Caco-2 (cell line): ENCODE results near the gene NAGS. TPM values are rescaled to one million over a fixed set of nuclear protein-coding genes. Genes with fewer than 3 reads are reported as not detected.
"Not testable (repeated sequence)": the region's sequence is repeated elsewhere in the genome, so short reads cannot be mapped to it uniquely, and the experiment has no call there.

ENCODE experiments used
- BruUV-seq: library from RNA; stranded (reverse); fragments of 400-500 nt; replicated peaks from 2 replicates; lab custom pipeline; 2021; lab: Mats Ljungman, UMichigan
- CTCF ChIA-PET: fragments of 300-600 bp; sonication (Branson Sonifier 250); formaldehyde crosslinking; loops from one replicate; lab custom pipeline; 2022; ENCODE audit warnings: antibody characterized with exemption; lab: Charles Lee
- POLR2A ChIA-PET: fragments of 300-600 bp; sonication (Branson Sonifier 250); formaldehyde crosslinking; loops from one replicate; lab custom pipeline; 2022; ENCODE audit warnings: antibody characterized with exemption; lab: Charles Lee
- DNase-seq, 2 experiments: peaks; one replicate each; pipeline versions ENCODE4 v3.0.0 to v3.0.0-alpha.2; 2020 to 2022
- H3K27me3 ChIP-seq: replicated peaks from 2 replicates; pipeline ENCODE4 v1.6.0; 2011; ENCODE audit warnings: low read length; ENCODE audit not compliant: control insufficient read depth, insufficient read depth
- H3K36me3 ChIP-seq: 2 replicates; pipeline ENCODE4 v1.5.1; 2011; ENCODE audit warnings: low read length; ENCODE audit not compliant: control insufficient read depth, insufficient read depth
- H3K4me1 ChIP-seq: fragments of 250-450 bp; sonication (Bioruptor Pico); 2 replicates; pipeline ENCODE4 v1.5.1; 2020; ENCODE audit warnings: mild to moderate bottlenecking
- H3K4me3 ChIP-seq: 2 replicates; pipeline ENCODE4 v1.5.1; 2011; ENCODE audit warnings: low read depth, mild to moderate bottlenecking, control low read depth, low read length
- H3K9me3 ChIP-seq: fragments of 250-450 bp; sonication (Bioruptor Pico); 2 replicates; pipeline ENCODE4 v1.5.1; 2020; ENCODE audit warnings: mild to moderate bottlenecking, moderate library complexity
- H3K27ac Mint-ChIP-seq: one replicate; pipeline ENCODE4 v1.8.0; 2022; ENCODE audit warnings: mixed read lengths; ENCODE audit not compliant: unreplicated experiment
- H3K27me3 Mint-ChIP-seq: one replicate; pipeline ENCODE4 v1.8.0; 2022; ENCODE audit warnings: mixed read lengths; ENCODE audit not compliant: insufficient read depth, unreplicated experiment
- H3K36me3 Mint-ChIP-seq: one replicate; pipeline ENCODE4 v1.8.0; 2022; ENCODE audit warnings: mild to moderate bottlenecking, mixed read lengths; ENCODE audit not compliant: insufficient read depth, unreplicated experiment
- H3K4me1 Mint-ChIP-seq: one replicate; pipeline ENCODE4 v1.8.0; 2022; ENCODE audit warnings: low read depth, mixed read lengths; ENCODE audit not compliant: unreplicated experiment
- H3K4me3 Mint-ChIP-seq: one replicate; pipeline ENCODE4 v1.8.0; 2022; ENCODE audit warnings: mild to moderate bottlenecking, moderate library complexity, mixed read lengths; ENCODE audit not compliant: unreplicated experiment
- H3K9me3 Mint-ChIP-seq: one replicate; pipeline ENCODE4 v1.8.0; 2022; ENCODE audit warnings: mixed read lengths; ENCODE audit not compliant: unreplicated experiment
- intact Hi-C: fragments of 100-400 bp; cut with micrococcal nuclease; formaldehyde crosslinking; loops from one replicate; pipeline ENCODE4 v1.10.0; 2022; ENCODE audit not compliant: unreplicated experiment
- total RNA-seq: library from RNA; stranded (reverse); gene quantifications from 2 replicates; pipeline ENCODE4 v1.2.3, GENCODE V29; 2022
- TF ChIP-seq, protein P1 (sequence below), 2 experiments: fragments of 200-600 bp in 1 of 2; IDR thresholded peaks; 1 replicate in 1 of 2; 2 replicates in 1 of 2; pipeline versions ENCODE4 v1.5.1 to v1.8.0; 2011 to 2022; ENCODE audit warnings: antibody characterized with exemption in 1 of 2, control low read depth in 1 of 2, inconsistent platforms in 1 of 2, low read depth in 1 of 2, low read length in 1 of 2, mild to moderate bottlenecking in 1 of 2, moderate library complexity in 1 of 2; ENCODE audit not compliant: insufficient read depth in 1 of 2, severe bottlenecking in 1 of 2, unreplicated experiment in 1 of 2

The NAGS gene
- total RNA-seq, 1 experiment from 2014 or later: 0.50 TPM

DNA sequence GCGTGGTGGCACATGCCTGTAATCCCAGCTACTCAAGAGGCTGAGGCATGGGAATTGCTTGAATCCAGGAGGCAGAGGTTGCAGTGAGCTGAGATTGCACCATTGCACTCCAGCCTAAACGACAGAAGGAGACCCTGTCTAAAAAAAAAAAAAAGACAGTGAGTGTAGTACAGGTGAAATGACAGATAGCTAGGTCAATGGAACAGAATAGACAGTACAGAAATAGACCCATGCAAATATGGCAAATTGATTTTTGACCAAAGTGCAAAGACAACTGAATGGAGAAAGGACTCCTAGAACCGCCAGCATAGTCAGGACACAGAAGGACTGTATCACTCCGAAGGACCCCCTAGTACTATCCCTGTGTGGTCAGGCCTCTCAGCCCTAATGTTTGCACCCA, 34.1 kb upstream of the NAGS start:
- intact Hi-C loops: no loop called here
- Histone ChIP-seq H3K27me3 (0 out of 2 replicates have a peak, but pooled peaks cover 2% of the 10 kb centered on the region), H3K4me3 (no peak overlapping the region), H3K4me1 (no peaks in the 10 kb centered on the region), H3K36me3 (no peaks in the 10 kb centered on the region), H3K9me3 (no peaks in the 10 kb centered on the region)
- TF ChIP-seq, protein P1, sequence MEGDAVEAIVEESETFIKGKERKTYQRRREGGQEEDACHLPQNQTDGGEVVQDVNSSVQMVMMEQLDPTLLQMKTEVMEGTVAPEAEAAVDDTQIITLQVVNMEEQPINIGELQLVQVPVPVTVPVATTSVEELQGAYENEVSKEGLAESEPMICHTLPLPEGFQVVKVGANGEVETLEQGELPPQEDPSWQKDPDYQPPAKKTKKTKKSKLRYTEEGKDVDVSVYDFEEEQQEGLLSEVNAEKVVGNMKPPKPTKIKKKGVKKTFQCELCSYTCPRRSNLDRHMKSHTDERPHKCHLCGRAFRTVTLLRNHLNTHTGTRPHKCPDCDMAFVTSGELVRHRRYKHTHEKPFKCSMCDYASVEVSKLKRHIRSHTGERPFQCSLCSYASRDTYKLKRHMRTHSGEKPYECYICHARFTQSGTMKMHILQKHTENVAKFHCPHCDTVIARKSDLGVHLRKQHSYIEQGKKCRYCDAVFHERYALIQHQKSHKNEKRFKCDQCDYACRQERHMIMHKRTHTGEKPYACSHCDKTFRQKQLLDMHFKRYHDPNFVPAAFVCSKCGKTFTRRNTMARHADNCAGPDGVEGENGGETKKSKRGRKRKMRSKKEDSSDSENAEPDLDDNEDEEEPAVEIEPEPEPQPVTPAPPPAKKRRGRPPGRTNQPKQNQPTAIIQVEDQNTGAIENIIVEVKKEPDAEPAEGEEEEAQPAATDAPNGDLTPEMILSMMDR (IDR thresholded peaks at IDR 0.05; ENCODE audit: insufficient read depth in 1 of 2, low read depth in 1 of 2, low read length in 1 of 2, severe bottlenecking in 1 of 2, unreplicated experiment in 1 of 2): no peak
- no peak overlapping the region for H3K4me3 Mint-ChIP-seq
- H3K36me3 Mint-ChIP-seq: no peaks in the 10 kb centered on the region
- POLR2A ChIA-PET: no interaction called here
- H3K4me1 Mint-ChIP-seq: no peaks in the 10 kb centered on the region
- H3K27me3 Mint-ChIP-seq: peaks cover 16% of the 10 kb centered on the region
- H3K9me3 Mint-ChIP-seq: no peaks in the 10 kb centered on the region
- H3K27ac Mint-ChIP-seq: no peak overlapping the region
- no TSS peak for BruUV-seq
- no peak for DNase-seq
- CTCF ChIA-PET: interaction anchor here (0.6 to 0.7 kb wide), 2 partner anchors 13 to 67 kb away, joined by 5 to 10 read pairs; no protein-coding TSS in a partner anchor

DNA sequence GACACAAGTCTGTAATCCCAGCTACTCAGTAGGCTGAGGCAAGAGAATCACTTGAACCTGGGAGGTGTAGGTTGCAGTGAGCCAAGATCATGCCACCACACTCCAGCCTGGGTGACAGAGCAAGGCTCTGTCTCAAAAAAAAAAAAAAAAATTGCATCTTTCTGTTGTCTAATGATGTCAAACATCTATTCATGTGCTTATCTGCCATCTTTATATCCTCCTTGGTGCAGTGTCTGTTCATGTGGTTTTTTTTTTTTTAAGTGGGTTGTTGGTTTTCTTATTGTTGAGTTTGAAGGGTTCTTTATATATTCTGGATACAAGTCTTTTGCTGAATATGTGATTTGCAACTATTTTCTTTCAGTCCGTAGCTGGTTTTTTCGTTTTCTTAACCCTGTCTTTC, 33.0 kb upstream of the NAGS start:
- not testable (repeated sequence) for H3K27ac Mint-ChIP-seq, H3K4me3 ChIP-seq, H3K4me1 ChIP-seq

DNA sequence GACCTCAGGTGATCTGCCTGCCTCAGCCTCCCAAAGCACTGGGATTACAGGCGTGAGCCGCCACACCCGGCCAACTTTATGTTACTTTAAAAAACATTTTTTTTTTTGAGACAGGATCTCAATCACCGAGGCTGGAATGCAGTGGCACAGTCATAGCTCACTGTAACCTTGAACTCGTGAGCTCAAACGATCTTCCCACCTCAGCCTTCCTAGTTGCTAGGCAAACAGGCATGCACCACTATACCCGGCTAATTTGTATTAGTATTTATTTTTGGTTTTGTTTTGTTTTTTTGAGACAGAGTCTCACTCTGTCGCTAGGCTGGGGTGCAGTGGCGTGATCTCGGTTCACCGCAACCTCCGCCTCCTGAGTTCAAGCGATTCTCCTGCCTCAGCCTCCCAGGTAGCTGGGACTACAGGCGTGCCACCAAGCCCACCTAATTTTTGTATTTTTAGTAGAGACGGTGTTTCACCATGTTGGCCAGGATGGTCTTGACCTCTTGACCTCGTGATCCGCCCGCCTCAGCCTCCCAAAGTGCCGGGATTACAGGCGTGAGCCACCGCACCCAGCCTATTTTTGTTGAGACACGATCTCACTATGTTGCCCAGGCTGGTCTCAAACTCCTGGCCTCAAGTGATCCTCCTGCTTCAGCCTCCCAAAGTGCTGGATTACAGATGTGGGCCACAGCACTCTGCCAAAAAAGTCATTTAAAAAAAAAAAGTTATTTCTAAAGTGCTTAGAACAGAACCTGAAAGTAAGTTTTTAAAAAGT, 31.8 kb upstream of the NAGS start:
- H3K4me1 Mint-ChIP-seq, H3K27me3 ChIP-seq, H3K4me3 Mint-ChIP-seq, POLR2A ChIA-PET, H3K36me3 ChIP-seq, BruUV-seq, H3K27ac Mint-ChIP-seq, H3K4me1 ChIP-seq, intact Hi-C loops, CTCF ChIA-PET, H3K36me3 Mint-ChIP-seq, H3K4me3 ChIP-seq, H3K9me3 ChIP-seq, DNase-seq, H3K9me3 Mint-ChIP-seq: not testable (repeated sequence)
- H3K27me3 Mint-ChIP-seq: peaks cover 16% of the 10 kb centered on the region

More for the DNA sequence above, 33.0 kb upstream of the NAGS start:
- H3K9me3 Mint-ChIP-seq, H3K9me3 ChIP-seq, H3K4me1 Mint-ChIP-seq, H3K36me3 Mint-ChIP-seq, H3K36me3 ChIP-seq, POLR2A ChIA-PET, intact Hi-C loops, H3K4me3 Mint-ChIP-seq, CTCF ChIA-PET, DNase-seq, H3K27me3 ChIP-seq, BruUV-seq: not testable (repeated sequence)
- H3K27me3 Mint-ChIP-seq: peaks cover 13% of the 10 kb centered on the region

DNA sequence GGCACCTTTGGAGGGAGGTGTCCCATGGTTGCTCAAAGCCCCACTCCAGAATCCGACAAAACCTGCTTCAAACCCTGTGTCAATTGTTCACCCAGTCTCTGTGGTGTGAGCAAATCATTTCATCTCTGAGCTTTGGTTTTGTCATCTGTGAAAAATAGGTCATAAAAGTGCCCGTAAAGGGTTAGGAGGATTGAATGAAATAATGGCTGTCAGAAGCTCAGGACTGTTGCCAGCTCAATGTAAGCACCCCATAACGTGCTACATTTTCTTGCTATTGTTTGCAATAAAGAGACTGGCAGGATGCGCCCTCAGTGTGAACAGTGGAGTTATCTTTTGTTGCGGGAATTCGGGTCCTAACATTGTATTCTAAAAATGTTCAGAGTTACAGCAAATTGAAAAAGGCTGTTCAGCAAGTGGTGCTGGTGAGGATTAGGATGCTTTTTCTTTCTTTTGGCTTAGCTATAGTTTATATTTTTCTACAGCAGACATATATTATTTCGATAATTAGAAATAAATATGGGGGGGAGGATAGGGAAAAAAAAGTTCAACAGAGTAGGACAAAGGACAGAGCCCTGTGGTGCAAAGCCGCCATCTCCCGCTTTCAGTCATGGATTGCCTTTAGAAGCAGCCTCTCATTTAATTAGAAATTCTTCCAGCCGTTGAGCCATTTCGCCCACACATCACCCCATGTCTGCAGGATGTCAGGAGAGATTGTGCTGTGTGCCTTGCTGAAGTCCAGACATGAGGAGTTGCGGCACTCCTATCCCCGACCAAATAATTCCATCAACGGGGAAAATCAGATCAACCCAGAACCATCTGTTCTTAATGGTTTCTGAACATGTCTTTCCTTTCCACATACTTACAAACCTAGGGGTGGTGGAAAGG, 29.8 kb upstream of the NAGS start:
- ChIA-PET POLR2A (no interaction called here), CTCF (no interaction called here)
- Histone ChIP-seq H3K4me3 (no peak overlapping the region), H3K4me1 (no peaks in the 10 kb centered on the region), H3K27me3 (peaks cover 2% of the 10 kb centered on the region), H3K36me3 (no peaks in the 10 kb centered on the region), H3K9me3 (no peaks in the 10 kb centered on the region)
- no peak overlapping the region for H3K27ac Mint-ChIP-seq
- peaks cover 21% of the 10 kb centered on the region for H3K27me3 Mint-ChIP-seq
- H3K9me3 Mint-ChIP-seq: no peaks in the 10 kb centered on the region
- no peaks in the 10 kb centered on the region for H3K4me1 Mint-ChIP-seq
- TF ChIP-seq, protein P1 (IDR thresholded peaks at IDR 0.05; ENCODE audit: insufficient read depth in 1 of 2, low read depth in 1 of 2, low read length in 1 of 2, severe bottlenecking in 1 of 2, unreplicated experiment in 1 of 2): no peak
- no TSS peak for BruUV-seq
- no peaks in the 10 kb centered on the region for H3K36me3 Mint-ChIP-seq
- H3K4me3 Mint-ChIP-seq: no peak overlapping the region
- no peak for DNase-seq
- intact Hi-C loops: no loop called here
